HepG2 (cell line): ENCODE data around the gene PARP15. TPM values are rescaled to one million over a fixed set of nuclear protein-coding genes. Genes with fewer than 3 reads are reported as not detected.

Experiments
- ATAC-seq: fragments of 200-7000 bp; cut with Tn5 transposase; 3 replicates; pipeline ENCODE4 v1.9.1; 2020; ENCODE audit warnings: mild to moderate bottlenecking, moderate library complexity
- BruUV-seq: library from RNA; stranded (reverse); fragments of 400-500 nt; replicated peaks from 2 replicates; lab custom pipeline; 2021; lab: Mats Ljungman, UMichigan
- CTCF ChIA-PET: fragments of 300-600 bp; formaldehyde crosslinking; extraction: SDS; loops from one replicate; lab custom pipeline; 2021; ENCODE audit warnings: low total read pairs, inconsistent platforms, low intra/inter-chr PET ratio; lab: Yijun Ruan, JAX
- POLR2A ChIA-PET: fragments of 350-600 bp; sonication (Branson Sonifier 250); formaldehyde crosslinking; loops from one replicate; lab custom pipeline; 2020; ENCODE audit warnings: antibody characterized with exemption, inconsistent platforms; lab: Yijun Ruan, JAX
- DNase-seq: peaks from one replicate; pipeline ENCODE4 v3.0.0-alpha.2; 2015; ENCODE audit warnings: low spot score
- FAIRE-seq: peaks from 3 replicates; lab custom pipeline; 2011; peaks lifted over from hg19 to GRCh38; lab: Jason Lieb, UNC
- H2AFZ ChIP-seq: one replicate; pipeline ENCODE4 v1.6.1; 2011; ENCODE audit warnings: low read length, inconsistent platforms
- H3K27ac ChIP-seq: fragments of 300-600 bp; 3 replicates; pipeline ENCODE4 v1.8.0; 2011; ENCODE audit warnings: mixed run types, mild to moderate bottlenecking, mixed read lengths, low read length, inconsistent platforms; ENCODE audit not compliant: insufficient read depth; ENCODE audit errors: extremely low read length
- H3K27me3 ChIP-seq, 2 experiments: fragments of 200-600 bp in 1 of 2; 2 replicates in 1 of 2; 3 replicates in 1 of 2; pipeline versions ENCODE4 v1.6.0 to v1.8.0; 2011; ENCODE audit warnings: low read length in 2 of 2, mild to moderate bottlenecking in 2 of 2, moderate library complexity in 2 of 2, inconsistent platforms in 1 of 2; ENCODE audit not compliant: insufficient read depth in 2 of 2, control insufficient read depth in 1 of 2
- H3K36me3 ChIP-seq, 2 experiments: fragments of 200-600 bp in 1 of 2; replicated peaks in 1 of 2; 2 replicates in 1 of 2; 3 replicates in 1 of 2; pipeline versions ENCODE4 v1.5.1 to v1.8.0; 2011; ENCODE audit warnings: low read length in 2 of 2, inconsistent platforms in 1 of 2; ENCODE audit not compliant: insufficient read depth in 2 of 2, control insufficient read depth in 1 of 2
- H3K4me1 ChIP-seq: 2 replicates; pipeline ENCODE4 v1.5.1; 2012; ENCODE audit warnings: low read length, inconsistent platforms; ENCODE audit not compliant: insufficient read depth
- H3K4me2 ChIP-seq: 2 replicates; pipeline ENCODE4 v1.6.0; 2011; ENCODE audit warnings: low read depth, low read length, inconsistent platforms
- H3K4me3 ChIP-seq, 3 experiments: fragments of 200-600 bp in 1 of 3; sonication (generic), shearing (Covaris generic) in 1 of 3; replicated peaks in 1 of 3; 2 replicates each; pipeline ENCODE4 v1.5.1; 2011 to 2016; ENCODE audit warnings: low read length in 3 of 3, inconsistent platforms in 2 of 3, low read depth in 2 of 3, mild to moderate bottlenecking in 2 of 3, control low read depth in 1 of 3, mixed read lengths in 1 of 3; ENCODE audit not compliant: insufficient read depth in 1 of 3
- H3K79me2 ChIP-seq: one replicate; pipeline ENCODE4 v1.6.1; 2011; ENCODE audit warnings: low read length, inconsistent platforms; ENCODE audit not compliant: insufficient read depth
- H3K9ac ChIP-seq: 2 replicates; pipeline ENCODE4 v1.6.0; 2011; ENCODE audit warnings: mild to moderate bottlenecking, low read depth, low read length, inconsistent platforms; ENCODE audit not compliant: insufficient read depth
- H3K9me3 ChIP-seq: 2 replicates; pipeline ENCODE4 v1.5.1; 2012; ENCODE audit warnings: mild to moderate bottlenecking, low read length
- H4K20me1 ChIP-seq: 2 replicates; pipeline ENCODE4 v1.6.0; 2011; ENCODE audit warnings: inconsistent platforms, mild to moderate bottlenecking, low read length, moderate library complexity; ENCODE audit not compliant: insufficient read depth
- ARID5B ChIP-seq: IDR thresholded peaks from 2 replicates; pipeline ENCODE4 v1.4.0; 2020; ENCODE audit warnings: mild to moderate bottlenecking, missing genetic modification reagents
- CEBPB ChIP-seq: IDR thresholded peaks from 2 replicates; pipeline ENCODE4 v1.6.1; 2011; ENCODE audit warnings: low read depth, low read length, improper control_type of control experiment, borderline replicate concordance
- CEBPG ChIP-seq: IDR thresholded peaks from 2 replicates; pipeline ENCODE4 v1.6.1; 2016
- FOXM1 ChIP-seq: sonication (generic); formaldehyde crosslinking; IDR thresholded peaks from 2 replicates; pipeline ENCODE4 v1.5.0; 2020; ENCODE audit warnings: missing genetic modification reagents
- HNF4A ChIP-seq: sonication (generic); formaldehyde crosslinking; IDR thresholded peaks from 2 replicates; pipeline ENCODE4 v1.4.0; 2020; ENCODE audit warnings: missing genetic modification reagents
- HOXA7 ChIP-seq: sonication (generic); formaldehyde crosslinking; IDR thresholded peaks from 2 replicates; pipeline ENCODE4 v1.8.1; 2022; ENCODE audit warnings: mild to moderate bottlenecking, missing genetic modification reagents, moderate library complexity
- KLF9 ChIP-seq: IDR thresholded peaks from 2 replicates; pipeline ENCODE4 v1.6.1; 2016; ENCODE audit warnings: low read depth
- NCOR1 ChIP-seq: fragments of 200-600 bp; sonication (generic); IDR thresholded peaks from 2 replicates; pipeline ENCODE4 v1.7.0; 2017; ENCODE audit warnings: antibody characterized with exemption, low read length, borderline replicate concordance
- NR2F1 ChIP-seq, 2 experiments: fragments of 450-650 bp in 1 of 2; formaldehyde crosslinking in 1 of 2; IDR thresholded peaks; 2 replicates each; pipeline versions ENCODE4 v1.5.0 to v1.6.1; 2016 to 2020; ENCODE audit warnings: mild to moderate bottlenecking in 1 of 2, missing compliant biosample characterization in 1 of 2, missing genetic modification reagents in 1 of 2, moderate library complexity in 1 of 2
- NRL ChIP-seq: sonication (generic); formaldehyde crosslinking; IDR thresholded peaks from 2 replicates; pipeline ENCODE4 v1.5.0; 2020; ENCODE audit warnings: missing genetic modification reagents, mild to moderate bottlenecking, moderate library complexity, borderline replicate concordance
- RARA ChIP-seq: IDR thresholded peaks from 2 replicates; pipeline ENCODE4 v1.6.1; 2016; ENCODE audit warnings: missing genetic modification reagents, missing compliant biosample characterization
- RXRA ChIP-seq: sonication (generic); formaldehyde crosslinking; IDR thresholded peaks from 2 replicates; pipeline ENCODE4 v1.5.1; 2020; ENCODE audit warnings: missing genetic modification reagents
- RXRB ChIP-seq: IDR thresholded peaks from 2 replicates; pipeline ENCODE4 v1.6.1; 2016; ENCODE audit warnings: borderline replicate concordance, missing genetic modification reagents, missing compliant biosample characterization
- SOX6 ChIP-seq, 2 experiments: fragments of 450-650 bp in 1 of 2; sonication (generic) in 1 of 2; formaldehyde crosslinking in 1 of 2; IDR thresholded peaks; 2 replicates each; pipeline versions ENCODE4 v1.4.0 to v1.6.1; 2017 to 2020; ENCODE audit warnings: antibody characterized with exemption in 1 of 2, mild to moderate bottlenecking in 1 of 2, missing genetic modification reagents in 1 of 2
- ZNF121 ChIP-seq: sonication (generic); formaldehyde crosslinking; IDR thresholded peaks from 2 replicates; pipeline ENCODE4 v1.5.0; 2020; ENCODE audit warnings: mild to moderate bottlenecking, missing genetic modification reagents
- ZNF3 ChIP-seq: IDR thresholded peaks from 2 replicates; pipeline ENCODE4 v1.7.0; 2017; ENCODE audit warnings: inconsistent platforms
- ZNF572 ChIP-seq: sonication (generic); formaldehyde crosslinking; IDR thresholded peaks from 2 replicates; pipeline ENCODE4 v1.5.1; 2020; ENCODE audit warnings: mild to moderate bottlenecking, missing genetic modification reagents
- ZNF619 ChIP-seq: sonication (generic); formaldehyde crosslinking; IDR thresholded peaks from 2 replicates; pipeline ENCODE4 v1.4.0; 2020; ENCODE audit warnings: mild to moderate bottlenecking, missing genetic modification reagents
- ZNF770 ChIP-seq: sonication (generic); formaldehyde crosslinking; IDR thresholded peaks from 2 replicates; pipeline ENCODE4 v1.5.0; 2020; ENCODE audit warnings: mild to moderate bottlenecking, missing genetic modification reagents
- ZSCAN9 ChIP-seq: IDR thresholded peaks from 2 replicates; pipeline ENCODE4 v1.6.1; 2016; ENCODE audit warnings: borderline replicate concordance
- WGBS: methylation state at CpG from one replicate; pipeline ENCODE4 v1.1.6; 2017; ENCODE audit warnings: low lambda C conversion rate; 5-methylcytosine and 5-hydroxymethylcytosine counted together
- in situ Hi-C: cut with HindIII; loops from 2 replicates; pipeline ENCODE4 v1.10.0; 2017; ENCODE audit warnings: low pct_unique_long_range_greater_than_20kb; ENCODE audit not compliant: extremely low pct_ligation_motif_present
- intact Hi-C: fragments of 100-400 bp; cut with micrococcal nuclease; formaldehyde crosslinking; loops from one replicate; pipeline ENCODE4 v1.10.0; 2022; ENCODE audit not compliant: unreplicated experiment
- polyA plus RNA-seq, 8 experiments: library from polyadenylated mRNA; depleted of rRNA in 3 of 8; stranded (reverse) in 7 of 8; unstranded in 1 of 8; fragments of >200 nt; fragmentation: Illumina TruSeq in 4 of 8; extraction: Trizol in 4 of 8; gene quantifications; 2 replicates each; pipeline versions ENCODE4 v1.2.1 to v1.2.3, GENCODE V29; 2011 to 2016; ENCODE audit warnings: low read depth in 4 of 8, missing spikeins in 1 of 8, mixed read lengths in 1 of 8; ENCODE audit not compliant: insufficient read depth in 1 of 8
- total RNA-seq, 5 experiments: library from RNA; depleted of rRNA; stranded (reverse); fragments of >200 nt; fragmentation: Illumina TruSeq; extraction: Trizol; gene quantifications; 2 replicates each; pipeline ENCODE4 v1.2.3, GENCODE V29; 2016; ENCODE audit warnings: low read depth in 1 of 5

Gene PARP15
- total and polyA plus RNA-seq, 2 of the 13 experiments (the other 11 are each of a cell fraction or from before 2014, with no cell fraction given) = 0.02 TPM; not detected in 1

- BruUV-seq = no TSS peak
- Histone ChIP-seq H4K20me1 (no peaks in the 10 kb centered on the region), H3K9me3 (no peaks in the 10 kb centered on the region), H3K4me2 (no peak overlapping the region), H3K27ac (no peak overlapping the region), H3K36me3 (no peaks in the 10 kb centered on the region), H3K4me1 (peaks cover 16% of the 10 kb centered on the region), H3K27me3 (no peaks in the 10 kb centered on the region), H3K9ac (no peak overlapping the region), H3K4me3 (no peak overlapping the region), H3K79me2 (no peaks in the 10 kb centered on the region), H2AFZ (no peak overlapping the region)
- DNase-seq (peak; percentile 25), FAIRE-seq (no peak), ATAC-seq (peak; percentile 76)
- ChIA-PET CTCF (no interaction called here), POLR2A (interaction anchor here (1.0 to 1.3 kb wide), 2 partner anchors 102 to 121 kb away, joined by 3 read pairs; no protein-coding TSS in a partner anchor)
- 75% methylated on average over 6 of the region's 6 CpGs for WGBS
- in situ Hi-C loops (loop anchor here (5.0 kb wide), 1 partner anchor 119 kb away; no protein-coding TSS in a partner anchor), intact Hi-C loops (no loop called here)
- TF ChIP-seq ZNF572 (CRISPR knock-in tag) (no peak), RXRA (CRISPR knock-in tag) (peak; percentile 71; the same call in 1 of the 2 replicates), NCOR1 (0 out of 2 replicates have a peak, but pooled peaks have one; percentile 20), RXRB (0 out of 2 replicates have a peak, but pooled peaks have one; percentile 24), HNF4A (CRISPR knock-in tag) (peak; percentile 65), ZSCAN9 (CRISPR knock-in tag) (no peak), HOXA7 (CRISPR knock-in tag) (no peak), SOX6 (IDR thresholded peaks at IDR 0.05) (no peak), SOX6 (CRISPR knock-in tag; IDR thresholded peaks at IDR 0.05) (peak; percentile 24; the same call in 1 of the 2 replicates), ARID5B (CRISPR knock-in tag) (peak; percentile 33; the same call in 1 of the 2 replicates), NR2F1 (CRISPR knock-in tag; IDR thresholded peaks at IDR 0.05) (no peak), ZNF121 (CRISPR knock-in tag) (peak; percentile 49; the same call in 1 of the 2 replicates), FOXM1 (CRISPR knock-in tag) (no peak), NRL (no peak), CEBPB (peak; percentile 75), ZNF770 (CRISPR knock-in tag) (peak; percentile 52; the same call in 1 of the 2 replicates), KLF9 (CRISPR knock-in tag) (no peak), CEBPG (CRISPR knock-in tag) (peak; percentile 81), ZNF619 (CRISPR knock-in tag) (no peak), ZNF3 (CRISPR knock-in tag) (no peak), RARA (CRISPR knock-in tag) (peak; percentile 93)
Measured at GRCh38 chr3:122558605-122559004, 18.8 kb upstream of the PARP15 start.
